DND-41 (cell line): ENCODE data around the gene ADNP2.

Experiments
- ATAC-seq: fragments of 200-7000 bp; cut with Tn5 transposase; 3 replicates; pipeline ENCODE4 v1.9.1; 2021; ENCODE audit warnings: low read depth; ENCODE audit not compliant: insufficient read depth
- DNase-seq: peaks from one replicate; pipeline ENCODE4 v3.0.0-alpha.2; 2020
- H2AFZ ChIP-seq: 2 replicates; pipeline ENCODE4 v1.6.0; 2012; ENCODE audit warnings: low read depth, low read length
- H3K27ac ChIP-seq: 2 replicates; pipeline ENCODE4 v1.5.1; 2012; ENCODE audit warnings: low read length, inconsistent platforms
- H3K27me3 ChIP-seq: fragments of 200-600 bp; sonication (generic); 2 replicates; pipeline ENCODE4 v1.6.0; 2012; ENCODE audit warnings: low read length, mild to moderate bottlenecking, inconsistent platforms; ENCODE audit not compliant: insufficient read depth, poor library complexity
- H3K36me3 ChIP-seq: 2 replicates; pipeline ENCODE4 v1.5.1; 2012; ENCODE audit warnings: low read length, inconsistent platforms; ENCODE audit not compliant: insufficient read depth
- H3K4me1 ChIP-seq: 2 replicates; pipeline ENCODE4 v1.5.1; 2012; ENCODE audit warnings: mild to moderate bottlenecking, low read length; ENCODE audit not compliant: insufficient read depth
- H3K4me2 ChIP-seq: 2 replicates; pipeline ENCODE4 v1.6.0; 2012; ENCODE audit warnings: mild to moderate bottlenecking, moderate library complexity, low read length, inconsistent platforms; ENCODE audit not compliant: insufficient read depth
- H3K4me3 ChIP-seq, 2 experiments: fragments of 200-600 bp in 1 of 2; shearing (Covaris generic) in 1 of 2; 2 replicates each; pipeline ENCODE4 v1.5.1; 2012 to 2016; ENCODE audit warnings: inconsistent platforms in 2 of 2, low read length in 2 of 2, mild to moderate bottlenecking in 2 of 2, low read depth in 1 of 2, moderate library complexity in 1 of 2
- H3K79me2 ChIP-seq: 2 replicates; pipeline ENCODE4 v1.6.0; 2012; ENCODE audit warnings: low read length, inconsistent platforms; ENCODE audit not compliant: insufficient read depth
- H3K9ac ChIP-seq: 2 replicates; pipeline ENCODE4 v1.6.0; 2012; ENCODE audit warnings: low read depth, mild to moderate bottlenecking, inconsistent platforms, low read length, moderate library complexity
- H3K9me3 ChIP-seq: 2 replicates; pipeline ENCODE4 v1.5.1; 2012; ENCODE audit warnings: low read length, moderate library complexity, mild to moderate bottlenecking, inconsistent platforms; ENCODE audit not compliant: insufficient read depth, severe bottlenecking
- H4K20me1 ChIP-seq: 2 replicates; pipeline ENCODE4 v1.6.0; 2012; ENCODE audit warnings: low read length; ENCODE audit not compliant: insufficient read depth
- CTCF ChIP-seq: IDR thresholded peaks from 2 replicates; pipeline ENCODE4 v1.5.1; 2012; ENCODE audit warnings: borderline replicate concordance, low read length, moderate library complexity, mild to moderate bottlenecking; ENCODE audit not compliant: poor library complexity, severe bottlenecking; ENCODE audit errors: extremely low read depth
- EZH2 ChIP-seq: IDR thresholded peaks from 3 replicates; pipeline ENCODE4 v1.6.1; 2012; ENCODE audit warnings: borderline replicate concordance, low read depth, mild to moderate bottlenecking, moderate library complexity, low read length, inconsistent platforms; ENCODE audit not compliant: severe bottlenecking

Gene ADNP2

GRCh38 chr18:80070825-80071224 lies 38.2 kb upstream of the ADNP2 start:
- H3K4me2 ChIP-seq = no peak overlapping the region
- H4K20me1 ChIP-seq = no peaks in the 10 kb centered on the region
- no peak overlapping the region for H3K4me3 ChIP-seq
- H3K36me3 ChIP-seq = no peaks in the 10 kb centered on the region
- H3K27me3 ChIP-seq = no peaks in the 10 kb centered on the region
- no peak for ATAC-seq
- no peak overlapping the region for H3K27ac ChIP-seq
- TF ChIP-seq EZH2 = no peak
- TF ChIP-seq CTCF = no peak
- no peaks in the 10 kb centered on the region for H3K4me1 ChIP-seq
- H3K9me3 ChIP-seq = no peaks in the 10 kb centered on the region
- H3K9ac ChIP-seq = no peak overlapping the region
- no peak overlapping the region for H2AFZ ChIP-seq
- no peak for DNase-seq
- H3K79me2 ChIP-seq = no peaks in the 10 kb centered on the region

- H3K4me1 ChIP-seq = no peaks in the 10 kb centered on the region
These were observed 34.9 kb upstream of the ADNP2 start for GRCh38 chr18:80074183-80074582.

DNA sequence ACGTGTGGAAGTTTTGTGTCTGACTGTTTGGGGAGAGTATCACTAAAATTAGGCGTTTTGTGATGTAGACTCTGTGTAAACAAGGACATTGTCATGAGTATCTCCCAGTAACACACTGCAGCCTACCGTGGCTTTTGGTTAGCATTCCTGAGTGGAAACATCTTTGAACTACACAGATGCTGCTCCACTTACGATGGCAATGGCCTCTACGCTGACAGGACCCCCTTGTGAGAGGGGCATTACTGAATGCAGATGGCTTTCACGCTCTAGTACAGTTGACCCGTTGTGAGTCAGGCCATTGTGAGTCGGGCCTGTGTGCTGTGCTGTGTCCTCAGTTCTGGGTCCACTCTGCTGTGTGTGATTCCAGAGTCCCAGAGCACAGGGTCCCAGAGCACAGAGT lies 34.4 kb upstream of the ADNP2 start:
- ATAC-seq (no peak), DNase-seq (no peak)
- Histone ChIP-seq H3K4me3 (no peak overlapping the region), H3K27me3 (no peaks in the 10 kb centered on the region), H3K4me1 (no peaks in the 10 kb centered on the region), H3K36me3 (no peaks in the 10 kb centered on the region), H3K79me2 (no peaks in the 10 kb centered on the region), H4K20me1 (no peaks in the 10 kb centered on the region), H3K9me3 (no peaks in the 10 kb centered on the region), H3K4me2 (no peak overlapping the region), H3K9ac (no peak overlapping the region), H2AFZ (no peak overlapping the region), H3K27ac (no peak overlapping the region)
- TF ChIP-seq EZH2 (no peak), CTCF (no peak)

More at GRCh38 chr18:80074183-80074582, 34.9 kb upstream of the ADNP2 start:
- Histone ChIP-seq H2AFZ (no peak overlapping the region), H3K9me3 (no peaks in the 10 kb centered on the region), H3K79me2 (no peaks in the 10 kb centered on the region), H3K27ac (no peak overlapping the region), H3K36me3 (no peaks in the 10 kb centered on the region), H3K27me3 (no peaks in the 10 kb centered on the region), H3K4me3 (no peak overlapping the region), H3K4me2 (no peak overlapping the region), H4K20me1 (no peaks in the 10 kb centered on the region), H3K9ac (no peak overlapping the region)
- no peak for DNase-seq
- TF ChIP-seq EZH2 (no peak), CTCF (no peak)
- ATAC-seq = no peak

DNA sequence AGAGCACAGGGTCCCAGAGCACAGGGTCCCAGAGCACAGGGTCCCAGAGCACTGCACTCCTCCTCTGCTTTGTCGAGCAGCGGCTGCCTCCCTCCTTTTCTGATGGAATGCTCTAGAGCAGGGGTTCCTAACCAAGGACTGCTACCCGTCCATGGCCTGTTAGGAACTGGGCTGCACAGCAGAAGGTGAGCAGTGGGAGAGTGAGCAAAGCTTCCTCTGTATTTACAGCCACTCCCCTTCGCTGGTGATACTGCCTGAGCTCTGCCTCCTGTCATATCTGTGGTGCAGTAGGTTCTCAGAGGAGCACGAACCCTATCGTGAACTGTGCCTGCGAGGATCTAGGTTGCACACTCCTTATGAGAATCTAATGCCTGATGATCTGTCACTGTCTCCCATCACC lies 33.1 kb upstream of the ADNP2 start:
- H3K9me3 ChIP-seq = no peaks in the 10 kb centered on the region
- H3K79me2 ChIP-seq = no peaks in the 10 kb centered on the region
- no peaks in the 10 kb centered on the region for H3K36me3 ChIP-seq
- H3K27me3 ChIP-seq = no peaks in the 10 kb centered on the region
- H3K9ac ChIP-seq = no peak overlapping the region
- no peak for ATAC-seq
- no peak overlapping the region for H2AFZ ChIP-seq
- H4K20me1 ChIP-seq = no peaks in the 10 kb centered on the region
- no peak overlapping the region for H3K4me3 ChIP-seq
- no peaks in the 10 kb centered on the region for H3K4me1 ChIP-seq
- no peak for DNase-seq
- no peak overlapping the region for H3K27ac ChIP-seq
- TF ChIP-seq CTCF (no peak), EZH2 (no peak)
- H3K4me2 ChIP-seq = no peak overlapping the region
